Mesothelial cell of epicardium (in vitro differentiated cells): ENCODE results near the gene ZNF609. TPM values are rescaled to one million over a fixed set of nuclear protein-coding genes. Genes with fewer than 3 reads are reported as not detected.

Experiments
- DNase-seq, 2 experiments: peaks; one replicate each; pipeline ENCODE4 v3.0.0; 2021; ENCODE audit warnings: low spot score in 2 of 2; ENCODE audit not compliant: unreplicated experiment in 2 of 2
- H3K27ac Mint-ChIP-seq: 2 replicates; pipeline ENCODE4 v1.8.0; 2021; ENCODE audit warnings: mixed read lengths
- H3K27me3 Mint-ChIP-seq: 2 replicates; pipeline ENCODE4 v1.8.0; 2021; ENCODE audit warnings: low read depth, mixed read lengths
- H3K36me3 Mint-ChIP-seq: 2 replicates; pipeline ENCODE4 v1.8.0; 2021; ENCODE audit warnings: mixed read lengths
- H3K4me1 Mint-ChIP-seq: 2 replicates; pipeline ENCODE4 v1.8.0; 2021; ENCODE audit warnings: mixed read lengths
- H3K4me3 Mint-ChIP-seq: 2 replicates; pipeline ENCODE4 v1.8.0; 2021; ENCODE audit warnings: mild to moderate bottlenecking, moderate library complexity, mixed read lengths
- H3K9me3 Mint-ChIP-seq: 2 replicates; pipeline ENCODE4 v1.8.0; 2021; ENCODE audit warnings: mixed read lengths
- total RNA-seq: library from RNA; stranded (reverse); gene quantifications from 3 replicates; pipeline ENCODE4 v1.2.1, GENCODE V29; 2021
- TF ChIP-seq, protein P1 (sequence below): fragments of 200-600 bp; sonication (generic); IDR thresholded peaks from one replicate; pipeline ENCODE4 v1.5.0; 2021; ENCODE audit warnings: antibody characterized with exemption; ENCODE audit not compliant: unreplicated experiment

The ZNF609 gene
- total RNA-seq, 1 donor from 2014 or later, result 76.0 TPM

DNA sequence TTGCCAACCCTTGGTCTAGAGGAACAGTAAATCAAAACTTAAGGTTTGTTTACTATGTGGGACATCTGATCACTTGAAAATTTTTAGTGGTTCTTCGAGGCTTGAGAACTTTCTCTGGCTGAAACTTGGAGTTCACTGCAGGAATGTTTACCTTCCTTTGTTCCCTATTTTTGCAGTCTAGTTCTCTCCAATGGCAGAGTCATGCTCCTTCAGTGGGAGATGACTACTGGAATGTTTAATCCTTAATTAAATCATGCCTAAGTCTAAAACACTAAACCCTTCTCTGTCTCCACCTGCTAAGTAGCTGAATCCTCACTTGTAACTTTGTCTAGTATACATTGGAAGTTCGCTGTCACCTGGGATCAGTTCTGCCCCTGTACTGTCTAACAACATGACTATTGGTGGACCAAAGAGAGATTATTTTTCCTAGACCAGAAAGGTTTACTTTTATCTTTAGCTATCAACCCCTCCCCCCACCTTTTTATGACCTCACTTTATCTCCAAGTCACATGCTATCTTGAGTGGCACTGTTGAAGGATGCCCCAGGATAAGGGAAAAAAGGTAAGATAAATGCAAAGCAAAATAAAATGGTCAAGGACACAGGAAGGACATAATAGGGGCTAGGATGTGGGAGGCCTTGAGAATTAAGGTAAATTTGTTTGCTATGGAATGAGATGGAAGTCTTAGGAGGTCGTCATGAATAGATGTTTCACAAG is 1.2 kb upstream of the ZNF609 start:
- peaks cover 83% of the 10 kb centered on the region for H3K4me1 Mint-ChIP-seq
- H3K9me3 Mint-ChIP-seq, result no peaks in the 10 kb centered on the region
- no peak for DNase-seq
- H3K27me3 Mint-ChIP-seq, result no peaks in the 10 kb centered on the region
- H3K36me3 Mint-ChIP-seq, result no peaks in the 10 kb centered on the region
- TF ChIP-seq, protein P1, sequence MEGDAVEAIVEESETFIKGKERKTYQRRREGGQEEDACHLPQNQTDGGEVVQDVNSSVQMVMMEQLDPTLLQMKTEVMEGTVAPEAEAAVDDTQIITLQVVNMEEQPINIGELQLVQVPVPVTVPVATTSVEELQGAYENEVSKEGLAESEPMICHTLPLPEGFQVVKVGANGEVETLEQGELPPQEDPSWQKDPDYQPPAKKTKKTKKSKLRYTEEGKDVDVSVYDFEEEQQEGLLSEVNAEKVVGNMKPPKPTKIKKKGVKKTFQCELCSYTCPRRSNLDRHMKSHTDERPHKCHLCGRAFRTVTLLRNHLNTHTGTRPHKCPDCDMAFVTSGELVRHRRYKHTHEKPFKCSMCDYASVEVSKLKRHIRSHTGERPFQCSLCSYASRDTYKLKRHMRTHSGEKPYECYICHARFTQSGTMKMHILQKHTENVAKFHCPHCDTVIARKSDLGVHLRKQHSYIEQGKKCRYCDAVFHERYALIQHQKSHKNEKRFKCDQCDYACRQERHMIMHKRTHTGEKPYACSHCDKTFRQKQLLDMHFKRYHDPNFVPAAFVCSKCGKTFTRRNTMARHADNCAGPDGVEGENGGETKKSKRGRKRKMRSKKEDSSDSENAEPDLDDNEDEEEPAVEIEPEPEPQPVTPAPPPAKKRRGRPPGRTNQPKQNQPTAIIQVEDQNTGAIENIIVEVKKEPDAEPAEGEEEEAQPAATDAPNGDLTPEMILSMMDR, result no peak
- H3K4me3 Mint-ChIP-seq, result peak overlapping the region; percentile 81
- H3K27ac Mint-ChIP-seq, result peak overlapping the region; percentile 95

- H3K9me3 Mint-ChIP-seq, result no peaks in the 10 kb centered on the region
- peaks cover 1% of the 10 kb centered on the region for H3K36me3 Mint-ChIP-seq
- H3K4me1 Mint-ChIP-seq, result peaks cover 75% of the 10 kb centered on the region
- peak overlapping the region; percentile 91 for H3K27ac Mint-ChIP-seq
- TF ChIP-seq, protein P1, result no peak
- DNase-seq, result peak; percentile 18 to 42
- no peaks in the 10 kb centered on the region for H3K27me3 Mint-ChIP-seq
- peak overlapping the region; percentile 76 for H3K4me3 Mint-ChIP-seq
Observed at GRCh38 chr15:64460724-64461720, 644 bp downstream of the ZNF609 start.

DNA sequence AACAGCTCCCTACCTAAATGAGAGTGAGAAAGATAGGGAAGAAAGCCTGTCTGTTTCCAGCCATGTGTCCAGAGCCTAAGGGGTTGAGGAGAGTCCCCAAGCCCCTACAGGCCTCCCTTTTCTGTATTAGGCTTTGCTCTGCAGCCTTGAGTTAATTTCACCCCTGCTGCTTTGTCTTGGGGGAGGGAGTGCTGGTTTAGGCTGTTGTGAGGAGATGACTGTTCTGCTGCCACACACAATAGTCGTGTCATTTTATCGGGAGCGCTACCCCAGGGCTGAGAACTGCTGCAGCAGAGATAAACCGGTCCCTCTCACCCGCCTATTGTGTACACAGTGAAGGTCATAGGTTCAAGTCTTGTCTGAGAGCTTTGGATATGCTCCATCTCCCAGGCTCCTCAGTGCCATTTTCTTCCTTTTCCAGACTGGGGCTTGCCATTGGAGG is 1.4 kb downstream of the ZNF609 start:
- Mint-ChIP-seq H3K4me1 (peaks cover 75% of the 10 kb centered on the region), H3K4me3 (peak overlapping the region; percentile 76), H3K9me3 (no peaks in the 10 kb centered on the region), H3K27ac (peak overlapping the region; percentile 91), H3K36me3 (peaks cover 1% of the 10 kb centered on the region), H3K27me3 (no peaks in the 10 kb centered on the region)
- no peak for DNase-seq
- TF ChIP-seq, protein P1, result no peak

GRCh38 chr15:64462492-64462891 is 2.1 kb downstream of the ZNF609 start:
- Mint-ChIP-seq H3K9me3 (no peaks in the 10 kb centered on the region), H3K27ac (peak overlapping the region; percentile 91), H3K27me3 (no peaks in the 10 kb centered on the region), H3K36me3 (peaks cover 1% of the 10 kb centered on the region), H3K4me3 (peak overlapping the region; percentile 76), H3K4me1 (peaks cover 75% of the 10 kb centered on the region)
- TF ChIP-seq, protein P1, result no peak
- DNase-seq, result no peak

GRCh38 chr15:64464276-64465005 is 4.1 kb downstream of the ZNF609 start:
- H3K4me1 Mint-ChIP-seq, result peaks cover 61% of the 10 kb centered on the region
- H3K27me3 Mint-ChIP-seq, result no peaks in the 10 kb centered on the region
- TF ChIP-seq, protein P1, result no peak
- H3K36me3 Mint-ChIP-seq, result peaks cover 10% of the 10 kb centered on the region
- H3K27ac Mint-ChIP-seq, result peak overlapping the region; percentile 70
- DNase-seq, result no peak
- H3K9me3 Mint-ChIP-seq, result no peaks in the 10 kb centered on the region
- H3K4me3 Mint-ChIP-seq, result no peak overlapping the region
